K562 (cell line): ENCODE data around the gene MRTFB. TPM values are rescaled to one million over a fixed set of nuclear protein-coding genes. Genes with fewer than 3 reads are reported as not detected.
A peak's percentile ranks its signal among the peaks of the same experiment; 100 is the strongest.

ENCODE experiments used
- CCAR2 ChIP-seq: fragments of 200-400 bp; formaldehyde crosslinking; IDR thresholded peaks from 2 replicates; pipeline ENCODE4 v1.6.1; 2017; ENCODE audit warnings: mild to moderate bottlenecking, low read depth, low read length
- CXXC5 ChIP-seq: fragments of 250-450 bp; sonication (Bioruptor Pico); IDR thresholded peaks from 2 replicates; pipeline ENCODE4 v1.8.0; 2022; ENCODE audit warnings: inconsistent platforms, mild to moderate bottlenecking, moderate library complexity
- DNMT1 ChIP-seq: fragments of 450-650 bp; IDR thresholded peaks from 2 replicates; pipeline ENCODE4 v1.6.1; 2016; ENCODE audit warnings: antibody characterized with exemption, mild to moderate bottlenecking
- EGR1 ChIP-seq: fragments of 450-650 bp; conservative IDR thresholded peaks from 2 replicates; pipeline ENCODE4 v1.6.1; 2017; ENCODE audit warnings: mild to moderate bottlenecking
- GATAD2B ChIP-seq: fragments of 450-650 bp; IDR thresholded peaks from 2 replicates; pipeline ENCODE4 v1.6.1; 2017; ENCODE audit warnings: mild to moderate bottlenecking, borderline replicate concordance
- HDAC1 ChIP-seq, 2 experiments: fragments of 450-650 bp; IDR thresholded peaks; 2 replicates each; pipeline ENCODE4 v1.6.1; 2016 to 2017; ENCODE audit warnings: inconsistent platforms in 1 of 2, mild to moderate bottlenecking in 1 of 2, moderate library complexity in 1 of 2
- MAFF ChIP-seq: IDR thresholded peaks from 2 replicates; pipeline ENCODE4 v1.6.1; 2012; ENCODE audit warnings: low read length, improper control_type of control experiment
- NUFIP1 ChIP-seq: fragments of 450-650 bp; IDR thresholded peaks from 2 replicates; pipeline ENCODE4 v1.6.1; 2018; ENCODE audit not compliant: partially characterized antibody
- PHF20 ChIP-seq: fragments of 450-650 bp; IDR thresholded peaks from 2 replicates; pipeline ENCODE4 v1.6.1; 2018; ENCODE audit not compliant: partially characterized antibody
- POLR3A ChIP-seq: IDR thresholded peaks from 2 replicates; pipeline ENCODE4 v1.6.1; 2011; ENCODE audit warnings: borderline replicate concordance, mild to moderate bottlenecking, moderate library complexity; ENCODE audit not compliant: insufficient read length, insufficient read depth; ENCODE audit errors: extremely low read depth
- RBFOX2 ChIP-seq: fragments of 200-400 bp; formaldehyde crosslinking; IDR thresholded peaks from 2 replicates; pipeline ENCODE4 v1.6.1; 2017; ENCODE audit warnings: low read depth, mild to moderate bottlenecking, low read length, moderate library complexity
- SMARCC2 ChIP-seq: fragments of 450-650 bp; IDR thresholded peaks from 2 replicates; pipeline ENCODE4 v1.6.1; 2017; ENCODE audit warnings: antibody characterized with exemption, moderate library complexity, mild to moderate bottlenecking, low read depth
- TAF1 ChIP-seq: IDR thresholded peaks from 2 replicates; pipeline ENCODE4 v1.6.1; 2011; ENCODE audit warnings: mild to moderate bottlenecking, low read length, moderate library complexity; ENCODE audit not compliant: insufficient read depth, control insufficient read depth, severe bottlenecking; ENCODE audit errors: extremely low read depth
- polyA plus RNA-seq, 8 experiments: library from polyadenylated mRNA; depleted of rRNA in 4 of 8; stranded (reverse) in 5 of 8; unstranded in 3 of 8; fragments of >200 nt; fragmentation: Nextera tagmentation in 2 of 8; fragmentation: Illumina TruSeq in 1 of 8; extraction: Ambion mirVana in 2 of 8; extraction: Trizol in 1 of 8; gene quantifications; 2 replicates each; pipeline versions ENCODE4 v1.2.1 to v1.2.3, GENCODE V29; 2011 to 2014; ENCODE audit warnings: inconsistent platforms in 1 of 8, missing spikeins in 1 of 8
- total RNA-seq, 7 experiments: library from RNA; depleted of rRNA in 6 of 7; stranded (reverse); fragments of >200 nt in 6 of 7; fragmentation: Illumina TruSeq in 2 of 7; extraction: Trizol in 2 of 7; gene quantifications; 2 replicates each; pipeline versions ENCODE4 v1.2.1 to v1.2.3, GENCODE V29; 2011 to 2021; ENCODE audit warnings: low replicate concordance in 1 of 7
- TF ChIP-seq, protein P1 (sequence below): fragments of 250-450 bp; sonication (Bioruptor Pico); IDR thresholded peaks from 2 replicates; pipeline ENCODE4 v1.4.0; 2020; ENCODE audit warnings: borderline replicate concordance
- TF ChIP-seq, protein P2 (sequence below): fragments of 250-450 bp; sonication (Bioruptor Pico); IDR thresholded peaks from 2 replicates; pipeline ENCODE4 v1.5.0; 2021; ENCODE audit warnings: mild to moderate bottlenecking, borderline replicate concordance
- TF ChIP-seq, protein P3 (sequence below), 2 experiments: IDR thresholded peaks; 2 replicates each; pipeline ENCODE4 v1.6.1; 2012; ENCODE audit warnings: improper control_type of control experiment in 2 of 2, low read depth in 2 of 2, low read length in 2 of 2, borderline replicate concordance in 1 of 2
- TF ChIP-seq, protein P4 (sequence below): fragments of 450-650 bp; formaldehyde crosslinking; IDR thresholded peaks from 2 replicates; pipeline ENCODE4 v1.4.0; 2020; ENCODE audit warnings: mild to moderate bottlenecking
- TF ChIP-seq, protein P5 (sequence below): conservative IDR thresholded peaks from 2 replicates; pipeline ENCODE4 v1.6.1; 2011; ENCODE audit warnings: low read depth, mild to moderate bottlenecking, low read length; ENCODE audit not compliant: control insufficient read depth

The MRTFB gene
- total and polyA plus RNA-seq, 9 of the 15 experiments (the other 6 are each of a cell fraction or from before 2014, with no cell fraction given), result 2.2 to 12.7 (median 7.0) TPM

DNA sequence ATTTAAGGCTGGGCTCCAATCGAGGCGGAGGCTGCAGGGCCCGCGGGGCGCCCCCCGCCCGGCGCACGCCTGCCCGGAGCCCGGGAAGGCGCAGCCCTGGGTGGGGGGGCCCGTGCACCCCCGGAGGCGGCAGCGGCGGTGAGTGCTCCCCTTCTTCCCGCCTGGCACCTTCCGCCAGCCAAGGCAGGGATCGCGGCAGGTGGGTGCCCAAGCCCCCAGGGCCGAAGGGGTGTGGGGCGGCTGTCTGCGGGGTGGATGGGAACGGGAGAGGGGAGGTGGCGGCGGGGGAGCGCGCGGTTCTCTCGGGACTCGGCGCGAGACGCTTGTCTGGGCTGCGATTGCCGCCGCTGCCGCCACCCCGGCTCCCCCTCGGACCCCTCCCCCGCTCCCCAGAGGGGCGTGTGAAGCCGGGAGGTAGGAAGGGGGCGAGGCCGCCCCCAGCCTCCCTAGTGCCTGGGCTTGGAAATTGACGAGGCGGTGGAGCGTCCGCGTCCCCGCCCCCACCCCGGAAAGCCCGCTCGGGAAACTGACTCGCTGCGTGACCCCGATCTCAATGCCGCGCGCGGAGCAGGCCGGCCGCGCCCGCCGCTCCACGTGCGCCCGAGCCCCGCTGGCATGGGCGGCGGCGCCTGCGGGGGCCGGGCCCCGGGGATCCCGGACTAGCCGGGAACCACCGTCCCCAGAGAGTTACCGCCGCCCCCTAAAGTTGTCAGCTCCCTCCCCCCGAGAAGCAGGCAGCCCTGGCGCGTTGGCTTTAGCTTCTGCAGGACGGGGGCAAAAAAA is 231.5 kb downstream of the MRTFB start (continued):
- TF ChIP-seq, protein P1, sequence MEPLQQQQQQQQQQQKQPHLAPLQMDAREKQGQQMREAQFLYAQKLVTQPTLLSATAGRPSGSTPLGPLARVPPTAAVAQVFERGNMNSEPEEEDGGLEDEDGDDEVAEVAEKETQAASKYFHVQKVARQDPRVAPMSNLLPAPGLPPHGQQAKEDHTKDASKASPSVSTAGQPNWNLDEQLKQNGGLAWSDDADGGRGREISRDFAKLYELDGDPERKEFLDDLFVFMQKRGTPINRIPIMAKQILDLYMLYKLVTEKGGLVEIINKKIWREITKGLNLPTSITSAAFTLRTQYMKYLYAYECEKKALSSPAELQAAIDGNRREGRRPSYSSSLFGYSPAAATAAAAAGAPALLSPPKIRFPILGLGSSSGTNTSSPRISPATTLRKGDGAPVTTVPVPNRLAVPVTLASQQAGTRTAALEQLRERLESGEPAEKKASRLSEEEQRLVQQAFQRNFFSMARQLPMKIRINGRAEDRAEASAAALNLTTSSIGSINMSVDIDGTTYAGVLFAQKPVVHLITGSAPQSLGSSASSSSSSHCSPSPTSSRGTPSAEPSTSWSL (CRISPR knock-in tag), result no peak
- TF ChIP-seq, protein P2, sequence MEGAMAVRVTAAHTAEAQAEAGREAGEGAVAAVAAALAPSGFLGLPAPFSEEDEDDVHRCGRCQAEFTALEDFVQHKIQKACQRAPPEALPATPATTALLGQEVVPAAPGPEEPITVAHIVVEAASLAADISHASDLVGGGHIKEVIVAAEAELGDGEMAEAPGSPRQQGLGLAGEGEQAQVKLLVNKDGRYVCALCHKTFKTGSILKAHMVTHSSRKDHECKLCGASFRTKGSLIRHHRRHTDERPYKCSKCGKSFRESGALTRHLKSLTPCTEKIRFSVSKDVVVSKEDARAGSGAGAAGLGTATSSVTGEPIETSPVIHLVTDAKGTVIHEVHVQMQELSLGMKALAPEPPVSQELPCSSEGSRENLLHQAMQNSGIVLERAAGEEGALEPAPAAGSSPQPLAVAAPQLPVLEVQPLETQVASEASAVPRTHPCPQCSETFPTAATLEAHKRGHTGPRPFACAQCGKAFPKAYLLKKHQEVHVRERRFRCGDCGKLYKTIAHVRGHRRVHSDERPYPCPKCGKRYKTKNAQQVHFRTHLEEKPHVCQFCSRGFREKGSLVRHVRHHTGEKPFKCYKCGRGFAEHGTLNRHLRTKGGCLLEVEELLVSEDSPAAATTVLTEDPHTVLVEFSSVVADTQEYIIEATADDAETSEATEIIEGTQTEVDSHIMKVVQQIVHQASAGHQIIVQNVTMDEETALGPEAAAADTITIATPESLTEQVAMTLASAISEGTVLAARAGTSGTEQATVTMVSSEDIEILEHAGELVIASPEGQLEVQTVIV (CRISPR knock-in tag), result no peak
- TF ChIP-seq, protein P3, sequence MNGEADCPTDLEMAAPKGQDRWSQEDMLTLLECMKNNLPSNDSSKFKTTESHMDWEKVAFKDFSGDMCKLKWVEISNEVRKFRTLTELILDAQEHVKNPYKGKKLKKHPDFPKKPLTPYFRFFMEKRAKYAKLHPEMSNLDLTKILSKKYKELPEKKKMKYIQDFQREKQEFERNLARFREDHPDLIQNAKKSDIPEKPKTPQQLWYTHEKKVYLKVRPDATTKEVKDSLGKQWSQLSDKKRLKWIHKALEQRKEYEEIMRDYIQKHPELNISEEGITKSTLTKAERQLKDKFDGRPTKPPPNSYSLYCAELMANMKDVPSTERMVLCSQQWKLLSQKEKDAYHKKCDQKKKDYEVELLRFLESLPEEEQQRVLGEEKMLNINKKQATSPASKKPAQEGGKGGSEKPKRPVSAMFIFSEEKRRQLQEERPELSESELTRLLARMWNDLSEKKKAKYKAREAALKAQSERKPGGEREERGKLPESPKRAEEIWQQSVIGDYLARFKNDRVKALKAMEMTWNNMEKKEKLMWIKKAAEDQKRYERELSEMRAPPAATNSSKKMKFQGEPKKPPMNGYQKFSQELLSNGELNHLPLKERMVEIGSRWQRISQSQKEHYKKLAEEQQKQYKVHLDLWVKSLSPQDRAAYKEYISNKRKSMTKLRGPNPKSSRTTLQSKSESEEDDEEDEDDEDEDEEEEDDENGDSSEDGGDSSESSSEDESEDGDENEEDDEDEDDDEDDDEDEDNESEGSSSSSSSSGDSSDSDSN (IDR thresholded peaks at IDR 0.05; ENCODE audit: borderline replicate concordance in 1 of 2, low read depth in 2 of 2, low read length in 2 of 2), result peak in 1 of 2 experiments; percentile 21; a peak in 1 of 4 replicates
- no peak for TF ChIP-seq SMARCC2
- no peak for TF ChIP-seq NUFIP1
- no peak for TF ChIP-seq TAF1
- 0 out of 4 replicates have a peak, but pooled peaks of 1 of the 2 experiments have one; percentile 9 for TF ChIP-seq HDAC1 (IDR thresholded peaks at IDR 0.05)
- peak; percentile 32; the same call in 1 of the 2 replicates for TF ChIP-seq EGR1
- TF ChIP-seq POLR3A, result no peak
- peak; percentile 26; the same call in 1 of the 2 replicates for TF ChIP-seq CXXC5 (CRISPR knock-in tag)
- TF ChIP-seq PHF20, result no peak
- TF ChIP-seq, protein P4, sequence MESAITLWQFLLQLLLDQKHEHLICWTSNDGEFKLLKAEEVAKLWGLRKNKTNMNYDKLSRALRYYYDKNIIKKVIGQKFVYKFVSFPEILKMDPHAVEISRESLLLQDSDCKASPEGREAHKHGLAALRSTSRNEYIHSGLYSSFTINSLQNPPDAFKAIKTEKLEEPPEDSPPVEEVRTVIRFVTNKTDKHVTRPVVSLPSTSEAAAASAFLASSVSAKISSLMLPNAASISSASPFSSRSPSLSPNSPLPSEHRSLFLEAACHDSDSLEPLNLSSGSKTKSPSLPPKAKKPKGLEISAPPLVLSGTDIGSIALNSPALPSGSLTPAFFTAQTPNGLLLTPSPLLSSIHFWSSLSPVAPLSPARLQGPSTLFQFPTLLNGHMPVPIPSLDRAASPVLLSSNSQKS, result no peak
- TF ChIP-seq DNMT1, result no peak
- TF ChIP-seq GATAD2B, result peak; percentile 34; the same call in 1 of the 2 replicates
- TF ChIP-seq, protein P5, sequence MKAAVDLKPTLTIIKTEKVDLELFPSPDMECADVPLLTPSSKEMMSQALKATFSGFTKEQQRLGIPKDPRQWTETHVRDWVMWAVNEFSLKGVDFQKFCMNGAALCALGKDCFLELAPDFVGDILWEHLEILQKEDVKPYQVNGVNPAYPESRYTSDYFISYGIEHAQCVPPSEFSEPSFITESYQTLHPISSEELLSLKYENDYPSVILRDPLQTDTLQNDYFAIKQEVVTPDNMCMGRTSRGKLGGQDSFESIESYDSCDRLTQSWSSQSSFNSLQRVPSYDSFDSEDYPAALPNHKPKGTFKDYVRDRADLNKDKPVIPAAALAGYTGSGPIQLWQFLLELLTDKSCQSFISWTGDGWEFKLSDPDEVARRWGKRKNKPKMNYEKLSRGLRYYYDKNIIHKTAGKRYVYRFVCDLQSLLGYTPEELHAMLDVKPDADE, result peak; percentile 66; the same call in 1 of the 2 replicates
- TF ChIP-seq MAFF, result no peak
- peak; percentile 18; the same call in 1 of the 2 replicates for TF ChIP-seq RBFOX2
- no peak for TF ChIP-seq CCAR2
